Muscle layer of duodenum (tissue), 2 donors: Measurements from ENCODE around the gene MRPL28.
"Not testable (repeated sequence)": the region's sequence is repeated elsewhere in the genome, so short reads cannot be mapped to it uniquely, and the experiment has no call there.

ENCODE experiments used
- H3K27ac ChIP-seq: one replicate; pipeline ENCODE4 v1.7.0; 2013; ENCODE audit warnings: mild to moderate bottlenecking, low read length
- H3K27me3 ChIP-seq: one replicate; pipeline ENCODE4 v1.7.0; 2013; ENCODE audit warnings: low read depth, mild to moderate bottlenecking, control low read depth, low read length
- H3K36me3 ChIP-seq, 2 donors: one replicate each; pipeline ENCODE4 v1.7.0; 2013; ENCODE audit warnings: low read length in 2 of 2, control low read depth in 1 of 2, mild to moderate bottlenecking in 1 of 2; ENCODE audit not compliant: insufficient read depth in 2 of 2, control insufficient read depth in 1 of 2
- H3K4me1 ChIP-seq, 2 donors: one replicate each; pipeline ENCODE4 v1.7.0; 2013; ENCODE audit warnings: low read length in 2 of 2, mild to moderate bottlenecking in 2 of 2, control low read depth in 1 of 2, moderate library complexity in 1 of 2; ENCODE audit not compliant: insufficient read depth in 2 of 2, control insufficient read depth in 1 of 2
- H3K4me3 ChIP-seq, 2 donors: one replicate each; pipeline ENCODE4 v1.7.0; 2013; ENCODE audit warnings: low read length in 2 of 2, low read depth in 1 of 2, mild to moderate bottlenecking in 1 of 2
- H3K9me3 ChIP-seq, 2 donors: one replicate each; pipeline ENCODE4 v1.7.0; 2013; ENCODE audit warnings: low read length in 2 of 2, control low read depth in 1 of 2, mild to moderate bottlenecking in 1 of 2; ENCODE audit not compliant: control insufficient read depth in 1 of 2
- donor health status: healthy.

The MRPL28 gene

DNA sequence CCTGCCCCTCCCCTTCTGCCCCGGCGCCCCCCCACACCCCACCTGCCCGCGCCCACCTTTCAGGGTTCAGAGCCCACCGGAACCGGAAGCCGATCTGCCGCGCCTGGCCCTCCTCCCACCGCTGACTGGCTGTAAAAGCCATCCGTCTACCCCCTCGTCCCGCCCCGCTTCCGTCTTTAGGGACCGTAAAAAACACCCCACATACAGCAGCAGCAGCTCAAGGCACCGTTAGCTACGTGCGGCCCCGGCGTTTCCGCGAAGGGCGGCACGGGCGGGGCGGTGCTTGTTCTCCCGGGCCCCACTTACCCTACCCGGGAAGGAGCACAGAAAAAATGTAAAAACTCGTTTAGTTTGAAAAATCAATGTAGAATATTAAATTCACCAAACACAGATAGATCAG is at the start of gene MRPL28:
MRPL28 (minus strand) TSS at position 96 of the 400 bp plus-strand sequence. CDS start 320 bp downstream, outside the sequence.
- H3K4me1 ChIP-seq: peaks cover 0 to 19% of the 10 kb centered on the region in 2 donors
- no peaks in the 10 kb centered on the region for H3K27me3 ChIP-seq
- peak within 1 kb of the TSS; percentile 16 for H3K27ac ChIP-seq
- peaks cover 13 to 68% of the 10 kb centered on the region in 2 donors for H3K36me3 ChIP-seq
- peak within 1 kb of the TSS; percentile 26 to 59 for H3K4me3 ChIP-seq
- H3K9me3 ChIP-seq: no peaks in the 10 kb centered on the region

DNA sequence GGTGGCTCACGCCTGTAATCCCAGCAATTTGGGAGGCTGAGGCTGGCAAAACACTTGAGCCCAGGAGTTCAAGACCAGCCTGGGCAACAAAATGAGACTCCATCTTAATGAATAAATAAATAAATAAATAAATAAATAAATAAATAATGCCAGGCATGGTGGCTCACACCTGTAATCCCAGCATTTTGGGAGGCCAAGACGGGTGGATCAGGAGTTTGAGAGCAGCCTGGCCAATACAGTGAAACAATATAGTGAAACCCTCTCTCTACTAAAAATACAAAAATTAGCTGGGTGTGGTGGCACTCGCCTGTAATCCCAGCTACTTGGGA is 44.8 kb upstream of the MRPL28 start:
- H3K9me3 ChIP-seq, H3K27ac ChIP-seq: not testable (repeated sequence)
- H3K36me3 ChIP-seq: peaks cover 0 to 18% of the 10 kb centered on the region in 2 donors

DNA sequence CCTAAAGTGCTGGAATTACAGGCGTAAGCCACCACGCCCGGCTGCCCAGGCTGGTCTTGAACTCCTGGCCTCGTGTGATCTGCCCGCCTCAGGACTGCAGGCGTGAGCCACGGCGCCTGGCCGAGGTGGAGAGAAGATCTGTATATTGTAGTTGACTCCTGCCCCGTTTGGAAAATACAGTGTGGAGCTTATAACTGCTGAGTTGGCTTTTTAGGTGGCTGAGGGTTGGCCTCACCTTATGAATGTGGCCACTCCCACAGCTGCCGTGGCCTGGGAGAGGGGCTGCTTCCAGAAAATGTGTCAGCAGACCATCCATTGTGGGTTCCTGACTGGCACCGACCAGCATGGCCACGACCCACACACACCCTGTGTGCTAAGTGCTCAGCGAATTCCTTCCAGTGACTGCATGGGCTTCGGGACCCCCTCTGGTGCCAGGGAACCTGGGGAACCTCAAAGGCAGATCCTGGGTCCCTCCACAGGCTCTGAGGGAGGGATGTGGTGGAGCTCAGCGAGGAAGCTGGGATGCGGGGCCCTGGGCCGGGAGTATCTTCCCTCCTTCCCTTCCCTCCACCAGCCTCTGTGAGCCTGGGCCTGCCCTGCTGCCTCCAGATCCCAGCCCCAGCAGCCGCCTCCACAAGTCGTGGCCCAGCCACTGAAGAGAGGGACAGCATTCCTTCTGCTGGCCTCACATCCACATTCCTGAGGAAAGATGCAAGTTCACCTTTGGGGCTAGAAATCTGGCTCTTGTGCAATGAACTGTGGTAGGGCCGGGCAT is 44.2 kb upstream of the MRPL28 start:
- no peaks in the 10 kb centered on the region for H3K27me3 ChIP-seq
- H3K27ac ChIP-seq: no peak overlapping the region
- H3K4me3 ChIP-seq: no peak overlapping the region
- no peaks in the 10 kb centered on the region for H3K9me3 ChIP-seq
- H3K36me3 ChIP-seq: peaks cover 0 to 18% of the 10 kb centered on the region in 2 donors
- H3K4me1 ChIP-seq: no peaks in the 10 kb centered on the region

More for the DNA sequence above, 44.8 kb upstream of the MRPL28 start:
- H3K4me3 ChIP-seq, H3K4me1 ChIP-seq, H3K27me3 ChIP-seq: not testable (repeated sequence)

DNA sequence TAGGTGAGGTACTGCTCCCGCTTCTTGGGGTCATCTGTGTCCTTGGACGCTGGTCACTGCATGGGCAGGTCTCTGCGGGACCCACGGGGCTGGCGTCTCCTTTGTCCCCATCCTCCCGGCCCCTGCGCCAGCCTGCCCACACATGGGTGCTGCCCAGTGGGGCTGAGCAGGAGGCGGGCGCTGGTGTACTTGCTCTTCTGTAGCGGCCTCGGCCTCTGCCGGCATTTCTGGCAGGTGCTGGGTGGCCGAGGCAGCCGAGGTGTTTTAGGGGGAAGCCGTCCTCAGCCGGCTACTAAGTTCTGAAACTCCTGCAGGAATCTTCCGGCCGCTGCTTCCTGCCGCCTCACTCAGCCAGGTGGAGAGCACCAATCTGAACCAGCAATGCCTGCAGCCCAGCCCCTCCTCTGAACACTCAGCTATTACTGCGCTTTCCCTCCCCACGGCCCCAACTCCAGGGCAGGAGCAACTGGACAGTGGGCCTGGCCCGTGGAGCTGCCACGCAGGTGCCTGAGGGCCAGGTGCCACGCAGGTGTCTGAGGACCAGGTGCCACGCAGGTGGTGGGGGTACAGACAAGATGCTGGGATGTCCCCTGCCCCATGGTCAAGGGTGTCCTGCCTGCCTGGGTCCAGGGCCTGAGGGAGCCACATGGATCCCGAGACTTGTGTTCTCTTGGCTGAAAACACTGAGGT is 41.4 kb upstream of the MRPL28 start:
- H3K4me1 ChIP-seq: no peaks in the 10 kb centered on the region
- no peaks in the 10 kb centered on the region for H3K27me3 ChIP-seq
- H3K27ac ChIP-seq: no peak overlapping the region
- peaks cover 0 to 18% of the 10 kb centered on the region in 2 donors for H3K36me3 ChIP-seq
- no peaks in the 10 kb centered on the region for H3K9me3 ChIP-seq
- H3K4me3 ChIP-seq: no peak overlapping the region

DNA sequence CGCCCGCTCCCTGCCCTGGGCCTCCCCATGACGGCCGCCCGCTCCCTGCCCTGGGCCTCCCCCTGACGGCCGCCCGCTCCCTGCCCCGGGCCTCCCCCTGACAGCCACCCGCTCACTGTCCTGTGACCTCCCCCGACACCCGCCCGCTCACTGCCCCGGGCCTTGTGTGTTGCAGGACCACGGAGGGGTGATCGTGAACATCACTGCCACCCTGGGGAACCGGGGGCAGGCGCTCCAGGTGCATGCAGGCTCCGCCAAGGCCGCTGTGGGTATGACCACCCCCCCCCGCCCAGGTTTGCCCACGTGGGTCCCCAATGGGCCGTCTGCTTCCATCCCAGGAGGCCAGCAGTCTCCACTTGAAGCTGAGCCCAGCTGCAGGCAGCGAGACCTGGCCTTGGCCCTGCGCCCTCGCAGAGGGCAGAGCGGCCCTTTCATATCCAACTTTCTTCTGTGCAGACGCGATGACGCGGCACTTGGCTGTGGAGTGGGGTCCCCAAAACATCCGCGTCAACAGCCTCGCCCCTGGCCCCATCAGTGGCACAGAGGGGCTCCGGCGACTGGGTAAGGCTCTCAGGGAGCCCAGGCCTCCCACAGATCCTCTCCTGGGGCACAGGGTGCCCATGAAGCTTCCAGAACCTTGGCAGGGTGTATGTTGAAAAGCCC is 40.3 kb upstream of the MRPL28 start:
- peaks cover 0 to 18% of the 10 kb centered on the region in 2 donors for H3K36me3 ChIP-seq
- H3K4me1 ChIP-seq: no peaks in the 10 kb centered on the region
- no peak overlapping the region for H3K4me3 ChIP-seq
- no peaks in the 10 kb centered on the region for H3K27me3 ChIP-seq
- no peak overlapping the region for H3K27ac ChIP-seq
- H3K9me3 ChIP-seq: no peaks in the 10 kb centered on the region

DNA sequence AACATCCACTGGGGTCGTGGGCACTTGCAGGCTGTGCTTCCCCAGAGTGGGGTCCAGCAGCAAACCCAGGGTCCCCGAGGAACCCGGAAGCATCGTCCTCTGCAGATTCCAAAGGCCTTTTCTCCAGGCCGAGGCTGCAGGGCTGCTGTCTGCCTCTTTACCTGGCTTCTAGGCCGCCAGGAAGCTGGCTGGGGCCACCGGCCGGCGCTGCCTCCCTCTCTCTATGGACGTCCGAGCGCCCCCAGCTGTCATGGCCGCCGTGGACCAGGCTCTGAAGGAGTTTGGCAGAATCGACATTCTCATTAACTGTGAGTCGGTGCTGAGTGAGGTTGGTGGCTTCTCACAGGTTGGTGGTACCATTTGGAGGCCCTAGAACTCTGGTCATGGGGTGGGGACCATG is 36.9 kb upstream of the MRPL28 start:
- Histone ChIP-seq H3K36me3 (peaks cover 0 to 17% of the 10 kb centered on the region in 2 donors), H3K4me1 (peaks cover 0 to 3% of the 10 kb centered on the region in 2 donors), H3K9me3 (no peaks in the 10 kb centered on the region), H3K27ac (no peak overlapping the region), H3K27me3 (no peaks in the 10 kb centered on the region), H3K4me3 (no peak overlapping the region)

DNA sequence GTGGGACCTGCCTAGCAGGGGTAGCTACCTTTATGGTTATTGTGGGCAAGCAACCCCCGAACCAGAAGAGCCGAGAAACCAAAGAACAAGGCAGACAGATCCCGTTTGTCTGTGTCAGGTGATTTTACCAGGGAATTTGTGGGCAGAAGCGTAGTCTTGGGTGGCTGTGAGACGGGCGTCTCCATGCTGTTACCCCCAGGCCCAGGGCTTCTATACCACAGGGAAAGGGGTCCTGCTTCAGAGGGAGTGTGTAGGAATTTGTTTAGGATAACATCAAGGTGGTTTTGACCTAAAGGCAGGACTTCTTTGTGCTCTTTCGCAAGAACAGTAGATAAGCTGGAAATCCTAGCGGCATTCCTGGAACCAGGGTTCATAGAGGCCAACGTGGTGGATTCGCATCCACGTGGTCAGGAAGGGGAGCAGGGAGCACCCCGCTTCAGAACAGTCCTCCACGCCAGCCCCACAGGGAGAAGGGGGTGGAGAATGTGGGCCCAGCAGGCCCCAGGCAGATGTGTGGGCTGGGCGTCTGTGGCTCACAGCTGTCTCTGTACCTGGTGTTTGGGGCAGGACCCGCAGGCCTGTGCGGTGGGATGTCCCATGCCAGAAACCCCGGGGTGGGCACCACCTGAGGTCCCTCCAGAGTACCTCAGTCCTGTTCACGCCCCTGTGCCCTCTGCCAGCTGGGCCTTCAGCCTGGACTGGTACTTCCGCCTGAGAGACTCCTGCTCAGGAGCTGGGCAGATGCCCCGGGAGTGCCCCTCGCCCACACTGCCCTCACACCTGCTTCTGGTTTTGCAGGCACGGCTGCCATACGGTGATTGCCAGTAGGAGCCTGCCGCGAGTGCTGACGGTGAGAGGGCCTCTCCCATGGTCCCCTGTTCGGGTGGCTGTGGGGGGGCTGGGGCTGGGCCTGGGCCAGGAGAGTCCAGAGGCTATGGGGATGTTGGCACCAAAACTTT is 35.5 kb upstream of the MRPL28 start:
- Histone ChIP-seq H3K27ac (no peak overlapping the region), H3K4me3 (no peak overlapping the region), H3K4me1 (peaks cover 0 to 4% of the 10 kb centered on the region in 2 donors), H3K9me3 (no peaks in the 10 kb centered on the region), H3K36me3 (peaks cover 0 to 3% of the 10 kb centered on the region in 2 donors), H3K27me3 (no peaks in the 10 kb centered on the region)

DNA sequence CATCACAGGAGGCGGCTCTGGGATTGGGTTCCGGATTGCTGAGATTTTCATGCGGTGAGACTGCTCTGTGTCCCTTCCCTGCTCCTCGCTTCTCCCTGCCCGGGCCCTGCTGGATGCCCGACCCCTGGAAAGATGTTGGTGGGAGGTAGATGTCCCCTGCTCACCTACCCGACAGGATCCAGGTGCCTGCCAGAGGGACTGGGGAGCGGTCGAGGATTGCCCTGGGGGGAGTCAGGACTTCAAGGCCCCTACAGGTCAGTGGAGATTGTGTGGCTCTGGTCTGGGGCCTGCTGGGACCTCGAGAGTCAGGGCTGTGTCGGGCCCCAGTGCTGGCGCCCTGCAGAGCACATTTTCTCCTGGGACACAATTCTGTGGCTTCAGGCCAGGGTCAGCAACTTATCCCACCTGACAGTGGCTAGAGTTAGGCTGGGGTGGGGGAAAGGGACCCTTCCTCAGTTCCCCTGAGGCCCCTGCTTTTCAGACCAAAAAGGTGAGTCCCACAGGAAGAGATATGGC is 34.7 kb upstream of the MRPL28 start:
- Histone ChIP-seq H3K4me3 (no peak overlapping the region), H3K27me3 (no peaks in the 10 kb centered on the region), H3K9me3 (no peaks in the 10 kb centered on the region), H3K4me1 (peaks cover 4 to 5% of the 10 kb centered on the region in 2 donors), H3K36me3 (no peaks in the 10 kb centered on the region), H3K27ac (no peak overlapping the region)

DNA sequence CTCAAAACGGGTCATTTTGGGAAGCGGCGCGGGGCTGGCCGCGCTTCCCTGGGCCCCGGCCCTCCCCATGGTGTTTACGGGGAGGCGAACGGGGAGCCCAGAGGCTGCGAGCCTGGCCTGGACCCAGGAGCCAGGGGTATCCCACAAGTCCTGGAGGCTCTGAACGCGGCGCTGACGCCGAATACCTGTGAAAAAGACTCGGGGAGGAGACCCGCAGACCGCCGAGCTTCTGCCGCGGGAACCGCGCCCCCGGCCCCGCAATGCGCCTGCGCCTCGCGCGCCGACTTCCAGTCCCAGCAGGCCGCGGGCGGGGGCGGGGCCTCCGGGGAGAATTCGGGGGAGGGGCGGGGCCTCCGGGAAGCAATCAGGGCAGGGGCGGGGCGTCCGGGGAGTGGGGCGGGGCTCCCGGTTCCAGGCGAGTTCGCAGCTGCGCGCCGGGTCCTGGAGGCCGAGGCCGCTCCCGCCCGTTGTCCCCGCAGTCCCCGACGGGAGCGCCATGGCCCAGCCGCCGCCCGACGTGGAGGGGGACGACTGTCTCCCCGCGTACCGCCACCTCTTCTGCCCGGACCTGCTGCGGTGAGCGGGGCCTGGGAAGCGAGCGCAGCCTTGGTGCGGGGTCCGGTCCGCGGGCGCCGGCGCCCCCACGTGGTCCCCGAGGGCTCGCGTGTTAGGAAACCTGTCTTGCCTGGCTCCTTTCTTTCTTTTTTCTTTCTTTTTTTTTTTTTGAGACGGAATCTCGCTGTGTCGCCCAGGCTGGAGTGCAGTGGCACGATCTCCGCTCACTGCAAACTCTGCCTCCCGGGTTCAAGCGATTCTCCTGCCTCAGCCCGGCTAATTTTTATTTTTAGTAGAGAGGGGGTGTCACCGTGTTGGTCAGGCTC is 31.4 kb upstream of the MRPL28 start, which contains the start of gene DECR2:
DECR2 (plus strand) TSS at position 418 of the 881 bp plus-strand sequence; CDS start at position 497, 79 bp downstream.
- H3K4me3 ChIP-seq: peak within 1 kb of the TSS; percentile 62 to 79
- H3K36me3 ChIP-seq: peaks cover 0 to 7% of the 10 kb centered on the region in 2 donors
- peaks cover 5 to 19% of the 10 kb centered on the region in 2 donors for H3K4me1 ChIP-seq
- H3K27ac ChIP-seq: peak within 1 kb of the TSS; percentile 51
- no peaks in the 10 kb centered on the region for H3K27me3 ChIP-seq
- H3K9me3 ChIP-seq: no peaks in the 10 kb centered on the region
